Fibroblast of mammary gland (primary cell): ENCODE measurements around the gene MICA.

Source experiments
- DNase-seq: peaks from one replicate; pipeline ENCODE4 v3.0.0-alpha.2; 2010; ENCODE audit warnings: low read depth
- H3K4me3 ChIP-seq: 2 replicates; pipeline ENCODE4 v1.5.1; 2011; ENCODE audit warnings: low read depth, mild to moderate bottlenecking, low read length, moderate library complexity; ENCODE audit not compliant: control insufficient read depth
- TF ChIP-seq, protein P1 (sequence below): conservative IDR thresholded peaks from 2 replicates; pipeline ENCODE4 v1.5.1; 2011; ENCODE audit warnings: low read depth, low read length, inconsistent platforms; ENCODE audit not compliant: control insufficient read depth, insufficient read depth

Gene MICA

DNA sequence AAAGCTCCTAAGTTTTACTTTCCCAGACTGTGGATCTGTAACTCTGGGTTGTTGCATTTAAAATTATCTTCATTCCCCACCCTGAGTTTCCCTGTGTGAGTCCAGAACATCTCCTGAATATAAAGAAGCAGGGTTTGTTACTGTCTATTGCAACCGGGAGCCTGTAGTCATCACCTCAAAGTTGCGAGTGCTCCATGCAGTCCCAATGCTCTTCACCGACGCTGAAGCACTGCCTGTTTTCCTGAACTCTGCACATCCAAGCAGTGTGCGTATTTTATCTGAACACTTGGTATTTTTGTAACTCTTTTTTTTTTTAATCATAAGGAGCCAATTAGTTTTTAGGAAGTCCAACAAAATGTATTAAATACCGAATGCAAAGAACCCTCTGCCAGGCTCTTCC lies 45.5 kb upstream of the MICA start:
- no peak for DNase-seq
- H3K4me3 ChIP-seq, result no peak overlapping the region
- TF ChIP-seq, protein P1, sequence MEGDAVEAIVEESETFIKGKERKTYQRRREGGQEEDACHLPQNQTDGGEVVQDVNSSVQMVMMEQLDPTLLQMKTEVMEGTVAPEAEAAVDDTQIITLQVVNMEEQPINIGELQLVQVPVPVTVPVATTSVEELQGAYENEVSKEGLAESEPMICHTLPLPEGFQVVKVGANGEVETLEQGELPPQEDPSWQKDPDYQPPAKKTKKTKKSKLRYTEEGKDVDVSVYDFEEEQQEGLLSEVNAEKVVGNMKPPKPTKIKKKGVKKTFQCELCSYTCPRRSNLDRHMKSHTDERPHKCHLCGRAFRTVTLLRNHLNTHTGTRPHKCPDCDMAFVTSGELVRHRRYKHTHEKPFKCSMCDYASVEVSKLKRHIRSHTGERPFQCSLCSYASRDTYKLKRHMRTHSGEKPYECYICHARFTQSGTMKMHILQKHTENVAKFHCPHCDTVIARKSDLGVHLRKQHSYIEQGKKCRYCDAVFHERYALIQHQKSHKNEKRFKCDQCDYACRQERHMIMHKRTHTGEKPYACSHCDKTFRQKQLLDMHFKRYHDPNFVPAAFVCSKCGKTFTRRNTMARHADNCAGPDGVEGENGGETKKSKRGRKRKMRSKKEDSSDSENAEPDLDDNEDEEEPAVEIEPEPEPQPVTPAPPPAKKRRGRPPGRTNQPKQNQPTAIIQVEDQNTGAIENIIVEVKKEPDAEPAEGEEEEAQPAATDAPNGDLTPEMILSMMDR, result no peak

DNA sequence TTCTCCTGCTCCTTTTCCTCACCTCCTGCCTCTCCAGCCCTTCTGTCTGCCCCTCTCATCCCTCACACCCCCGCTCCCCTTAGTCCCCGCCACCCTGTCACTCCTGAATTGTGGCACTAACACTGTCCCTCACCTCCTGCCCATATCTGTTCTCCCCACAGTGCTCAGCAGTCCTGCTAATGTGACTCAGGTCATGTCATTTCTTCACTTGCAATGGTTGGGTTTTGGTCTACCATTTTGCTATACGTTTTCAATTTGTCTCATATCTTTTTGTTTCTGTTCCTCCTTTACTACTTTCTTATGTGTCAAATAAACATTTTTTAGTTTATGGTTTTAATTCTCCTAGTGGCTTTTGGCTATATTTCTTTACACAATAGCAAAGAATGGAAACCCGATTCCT lies 45.1 kb upstream of the MICA start:
- TF ChIP-seq, protein P1, result no peak
- DNase-seq, result no peak
- no peak overlapping the region for H3K4me3 ChIP-seq

DNA sequence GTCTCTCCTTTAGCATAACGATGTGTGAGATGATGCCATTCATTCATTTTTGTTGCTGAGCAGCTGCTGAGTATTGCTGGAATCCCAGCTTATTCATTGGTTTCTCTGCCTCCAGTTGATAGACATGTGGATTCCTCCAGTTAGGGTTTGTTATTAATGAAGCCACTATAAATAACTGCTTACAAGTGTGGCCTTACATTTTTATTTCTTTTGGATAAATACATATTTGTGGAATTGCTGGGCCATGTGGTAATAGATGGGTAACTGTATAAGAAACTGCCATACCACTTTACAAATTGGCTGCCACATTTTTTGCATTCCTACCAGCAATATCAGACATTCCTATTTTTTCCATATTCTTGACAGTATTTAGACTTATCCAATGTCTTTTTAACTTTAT lies 43.8 kb upstream of the MICA start:
- TF ChIP-seq, protein P1, result no peak
- DNase-seq, result no peak
- H3K4me3 ChIP-seq, result no peak overlapping the region

DNA sequence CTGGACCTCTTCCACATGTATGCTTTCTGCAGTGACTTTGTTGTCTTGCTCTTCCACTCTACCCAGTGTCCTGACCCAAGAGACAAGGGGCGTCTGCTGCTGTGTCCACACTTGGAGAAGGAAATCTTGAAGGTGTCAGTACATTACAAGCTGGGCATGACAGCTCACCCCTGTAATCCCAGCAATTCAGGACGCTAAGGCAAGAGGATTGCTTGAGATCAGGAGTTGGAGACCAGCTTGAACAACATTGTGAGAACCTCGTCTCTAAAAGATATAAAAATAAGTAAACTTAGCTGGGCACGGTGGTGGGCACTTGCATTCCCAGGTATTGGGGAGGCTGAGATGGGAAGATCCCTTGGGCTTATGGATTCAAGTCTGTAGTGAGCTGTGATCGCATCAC lies 40.6 kb upstream of the MICA start:
- TF ChIP-seq, protein P1, result no peak
- DNase-seq, result no peak
- H3K4me3 ChIP-seq, result no peak overlapping the region

DNA sequence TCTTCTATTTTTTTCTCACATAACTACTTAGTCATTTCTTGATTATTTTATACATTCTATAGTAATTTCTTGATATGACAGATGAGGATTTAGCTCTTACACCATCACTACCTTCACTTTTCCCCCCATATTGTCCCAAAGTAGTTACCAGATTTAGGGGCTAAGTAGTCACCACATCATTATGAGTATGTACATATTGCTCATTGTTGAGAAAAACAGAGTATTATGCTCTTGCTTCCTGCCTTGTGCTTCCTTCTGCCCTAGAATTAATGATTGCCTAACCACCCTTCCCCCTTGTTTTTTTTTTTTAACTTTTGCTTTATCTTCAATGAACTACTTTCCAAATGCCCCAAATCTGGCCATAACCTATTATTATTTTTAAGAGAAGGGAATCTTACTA lies 39.6 kb upstream of the MICA start:
- TF ChIP-seq, protein P1, result no peak
- DNase-seq, result no peak
- no peak overlapping the region for H3K4me3 ChIP-seq

DNA sequence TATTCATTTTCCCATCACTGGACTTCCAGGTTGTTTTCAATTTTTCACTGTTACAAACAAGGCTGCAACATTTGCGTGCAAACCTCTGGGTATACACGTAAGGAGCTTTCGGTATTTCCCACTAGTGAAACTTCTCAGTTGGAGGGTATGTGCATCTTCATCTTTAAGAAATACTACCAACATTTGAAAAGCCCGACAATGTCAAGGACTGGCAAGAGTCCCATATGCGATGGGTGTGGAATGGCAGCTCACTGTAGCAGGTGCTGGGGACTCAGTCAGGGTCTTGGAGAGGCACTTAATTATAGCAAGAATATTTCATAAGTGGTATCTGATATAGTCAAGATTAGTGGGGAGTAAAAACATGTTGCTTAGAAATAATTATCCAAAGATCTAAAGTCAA lies 37.5 kb upstream of the MICA start:
- no peak for DNase-seq
- TF ChIP-seq, protein P1, result no peak
- no peak overlapping the region for H3K4me3 ChIP-seq
